GM12891 (cell line): ENCODE results near the gene HMOX1.

ENCODE experiments used
- PAX5 ChIP-seq: IDR thresholded peaks from 2 replicates; pipeline ENCODE4 v1.6.1; 2011; ENCODE audit warnings: low read length, moderate library complexity, mild to moderate bottlenecking; ENCODE audit not compliant: insufficient read depth, severe bottlenecking
- POLR2A ChIP-seq: IDR thresholded peaks from 2 replicates; pipeline ENCODE4 v1.6.1; 2011; ENCODE audit warnings: low read depth, low read length, control low read depth
- POLR2AphosphoS5 ChIP-seq: IDR thresholded peaks from 2 replicates; pipeline ENCODE4 v1.6.1; 2011; ENCODE audit warnings: low read depth, low read length, control low read depth
- POU2F2 ChIP-seq: IDR thresholded peaks from 2 replicates; pipeline ENCODE4 v1.6.1; 2011; ENCODE audit warnings: low read depth, mild to moderate bottlenecking, control low read depth, low read length, moderate library complexity
- SPI1 ChIP-seq: IDR thresholded peaks from 2 replicates; pipeline ENCODE4 v1.6.1; 2011; ENCODE audit warnings: low read depth, low read length, control low read depth
- TAF1 ChIP-seq: IDR thresholded peaks from 2 replicates; pipeline ENCODE4 v1.6.1; 2011; ENCODE audit warnings: low read depth, low read length, control low read depth

DNA sequence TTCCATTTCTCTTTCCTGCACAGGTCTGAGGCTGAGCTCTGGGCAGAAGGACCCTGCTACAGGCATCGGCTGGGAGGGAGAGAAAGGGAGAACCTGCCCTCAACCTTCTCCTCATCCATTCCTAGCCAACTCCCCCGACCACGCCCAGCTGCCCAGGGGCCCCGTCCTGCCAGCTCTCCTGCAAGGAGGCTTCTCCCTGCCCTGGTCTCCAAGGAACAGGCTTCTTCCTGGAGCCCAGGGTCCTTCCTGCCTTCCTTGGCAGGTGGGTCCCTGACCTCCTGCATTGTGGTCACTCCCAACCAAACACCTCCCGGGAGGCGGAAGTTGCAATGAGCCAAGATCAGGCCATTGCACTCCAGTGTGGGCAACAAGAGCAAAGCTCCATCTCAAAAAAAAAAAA is 12.5 kb upstream of the HMOX1 start:
- TF ChIP-seq POLR2AphosphoS5 (no peak), POLR2A (no peak), TAF1 (no peak), SPI1 (no peak), POU2F2 (no peak), PAX5 (no peak)
